NCI-H1436 treated with DMSO at 0.1 percent for 48 hours (cell line): ENCODE data around the gene NEUROG1.

Experiments used
- DNase-seq: peaks from one replicate; lab custom pipeline; 2025; lab: John Stamatoyannopoulos, UW

NEUROG1 gene

GRCh38 chr5:135564331-135564730, 28.6 kb upstream of the NEUROG1 start:
- DNase-seq = no peak

- DNase-seq = no peak
Observed at GRCh38 chr5:135561266-135561665, 25.5 kb upstream of the NEUROG1 start.

- peak; percentile 41 for DNase-seq
Observed at GRCh38 chr5:135560858-135561257, 25.1 kb upstream of the NEUROG1 start.

- DNase-seq = no peak
Observed at GRCh38 chr5:135559354-135559753, 23.6 kb upstream of the NEUROG1 start.

- no peak for DNase-seq
Observed at GRCh38 chr5:135557076-135557838, 21.5 kb upstream of the NEUROG1 start.

GRCh38 chr5:135556620-135557019, 20.9 kb upstream of the NEUROG1 start:
- no peak for DNase-seq

GRCh38 chr5:135555530-135555929, 19.8 kb upstream of the NEUROG1 start:
- DNase-seq = no peak

GRCh38 chr5:135553688-135554462, 18.1 kb upstream of the NEUROG1 start:
- no peak for DNase-seq

- no peak for DNase-seq
Observed at GRCh38 chr5:135551593-135552447, 16.1 kb upstream of the NEUROG1 start.

- DNase-seq = no peak
Observed at GRCh38 chr5:135549413-135549812, 13.6 kb upstream of the NEUROG1 start.

GRCh38 chr5:135547590-135548254, 12.0 kb upstream of the NEUROG1 start:
- no peak for DNase-seq

GRCh38 chr5:135546912-135547311, 11.1 kb upstream of the NEUROG1 start:
- no peak for DNase-seq

- DNase-seq = no peak
Observed at GRCh38 chr5:135546101-135546500, 10.3 kb upstream of the NEUROG1 start.

- DNase-seq = no peak
Observed at GRCh38 chr5:135545099-135545498, 9.3 kb upstream of the NEUROG1 start.

- DNase-seq = no peak
Observed at GRCh38 chr5:135543485-135544304, 7.9 kb upstream of the NEUROG1 start.

- no peak for DNase-seq
Observed at GRCh38 chr5:135543001-135543484, 7.3 kb upstream of the NEUROG1 start.

GRCh38 chr5:135541807-135542502, 6.2 kb upstream of the NEUROG1 start:
- no peak for DNase-seq

- no peak for DNase-seq
Observed at GRCh38 chr5:135539430-135540005, 3.8 kb upstream of the NEUROG1 start.

- no peak for DNase-seq
Observed at GRCh38 chr5:135538261-135538660, 2.5 kb upstream of the NEUROG1 start.

GRCh38 chr5:135537745-135538144, 2.0 kb upstream of the NEUROG1 start:
- DNase-seq = no peak
